ENCODE data around the gene SF3B1. TPM values are rescaled to one million over a fixed set of nuclear protein-coding genes. Genes with fewer than 3 reads are reported as not detected.

Gene SF3B1
- polyA plus RNA-seq, 1 donor (not counting 4 experiments of a cell fraction or from before 2014, with no cell fraction given), result 322 TPM

GRCh38 chr2:197431858-197432257, 3.0 kb downstream of the SF3B1 start:
- no peak for TF ChIP-seq EZH2 (IDR thresholded peaks at IDR 0.05; ENCODE audit: low read length)
- TF ChIP-seq CTCF (optimal IDR thresholded peaks at IDR 0.05 in 1 of 3, IDR thresholded peaks at IDR 0.05 in 1 of 3, conservative IDR thresholded peaks at IDR 0.05 in 1 of 3; ENCODE audit: extremely low read depth in 1 of 3, insufficient read depth in 2 of 3, low read length in 3 of 3), result no peak
- dilution Hi-C loops (cut with MboI; ENCODE audit: extremely low pct_ligation_motif_present, low sequenced_read_pairs), result no loop called here
- peak overlapping the region in 1 of 3 experiments; percentile 18 for H3K4me3 ChIP-seq (ENCODE audit: control insufficient read depth in 2 of 3, extremely low read depth in 1 of 3, insufficient read depth in 2 of 3, low read depth in 1 of 3, low read length in 3 of 3)
- H3K4me1 ChIP-seq (ENCODE audit: control insufficient read depth, extremely low read depth, insufficient read depth, low read length), result peaks cover 20% of the 10 kb centered on the region
- FAIRE-seq (no peak), DNase-seq (ENCODE audit: low read depth, low spot score) (no peak)
- H3K9ac ChIP-seq (ENCODE audit: control insufficient read depth, extremely low read depth, insufficient read depth, low read length), result peak overlapping the region; percentile 10
- no peaks in the 10 kb centered on the region for H3K27me3 ChIP-seq (ENCODE audit: control insufficient read depth, extremely low read depth, insufficient read depth, low read length)
- no peak overlapping the region for H2AFZ ChIP-seq (ENCODE audit: control insufficient read depth, low read length)
- no peaks in the 10 kb centered on the region for H3K9me3 ChIP-seq (ENCODE audit: control insufficient read depth, low read depth, low read length)
- peaks cover 28% of the 10 kb centered on the region for H4K20me1 ChIP-seq (ENCODE audit: control insufficient read depth, extremely low read depth, insufficient read depth, low read length)
- H3K27ac ChIP-seq (ENCODE audit: control insufficient read depth, insufficient read depth, low read length), result no peak overlapping the region
- peak overlapping the region; percentile 25 for H3K4me2 ChIP-seq (ENCODE audit: control insufficient read depth, extremely low read depth, insufficient read depth, low read depth, low read length)
- H3K79me2 ChIP-seq (ENCODE audit: control insufficient read depth, insufficient read depth, low read length), result peaks cover 83% of the 10 kb centered on the region
- H3K9me1 ChIP-seq (ENCODE audit: control insufficient read depth, extremely low read depth, insufficient read depth, low read length), result no peaks in the 10 kb centered on the region
- peaks cover 3 to 5% of the 10 kb centered on the region in 2 experiments for H3K36me3 ChIP-seq (ENCODE audit: control insufficient read depth in 2 of 2, extremely low read depth in 1 of 2, insufficient read depth in 2 of 2, low read length in 2 of 2)

- dilution Hi-C loops (cut with MboI; ENCODE audit: extremely low pct_ligation_motif_present, low sequenced_read_pairs), result no loop called here
Observed at GRCh38 chr2:197427986-197428385, 6.8 kb downstream of the SF3B1 start.

More at GRCh38 chr2:197427986-197428385, 6.8 kb downstream of the SF3B1 start:
- Histone ChIP-seq H3K4me2 (ENCODE audit: control insufficient read depth, extremely low read depth, insufficient read depth, low read depth, low read length) (no peak overlapping the region), H3K9me3 (ENCODE audit: control insufficient read depth, low read depth, low read length) (no peaks in the 10 kb centered on the region), H3K36me3 (ENCODE audit: control insufficient read depth in 2 of 2, extremely low read depth in 1 of 2, insufficient read depth in 2 of 2, low read length in 2 of 2) (peaks cover 5 to 6% of the 10 kb centered on the region in 2 experiments), H2AFZ (ENCODE audit: control insufficient read depth, low read length) (no peak overlapping the region), H3K27me3 (ENCODE audit: control insufficient read depth, extremely low read depth, insufficient read depth, low read length) (no peaks in the 10 kb centered on the region), H3K27ac (ENCODE audit: control insufficient read depth, insufficient read depth, low read length) (no peak overlapping the region), H4K20me1 (ENCODE audit: control insufficient read depth, extremely low read depth, insufficient read depth, low read length) (peaks cover 47% of the 10 kb centered on the region), H3K4me1 (ENCODE audit: control insufficient read depth, extremely low read depth, insufficient read depth, low read length) (peaks cover 11% of the 10 kb centered on the region), H3K9ac (ENCODE audit: control insufficient read depth, extremely low read depth, insufficient read depth, low read length) (no peak overlapping the region), H3K9me1 (ENCODE audit: control insufficient read depth, extremely low read depth, insufficient read depth, low read length) (no peaks in the 10 kb centered on the region), H3K79me2 (ENCODE audit: control insufficient read depth, insufficient read depth, low read length) (peaks cover 99% of the 10 kb centered on the region), H3K4me3 (ENCODE audit: control insufficient read depth in 2 of 3, extremely low read depth in 1 of 3, insufficient read depth in 2 of 3, low read depth in 1 of 3, low read length in 3 of 3) (no peak overlapping the region)
- FAIRE-seq, result no peak
- TF ChIP-seq CTCF (optimal IDR thresholded peaks at IDR 0.05 in 1 of 3, IDR thresholded peaks at IDR 0.05 in 1 of 3, conservative IDR thresholded peaks at IDR 0.05 in 1 of 3; ENCODE audit: extremely low read depth in 1 of 3, insufficient read depth in 2 of 3, low read length in 3 of 3) (no peak), EZH2 (IDR thresholded peaks at IDR 0.05; ENCODE audit: low read length) (no peak)
- DNase-seq (ENCODE audit: low read depth, low spot score), result no peak
